Measurements from ENCODE around the gene TXNRD3.

DNA sequence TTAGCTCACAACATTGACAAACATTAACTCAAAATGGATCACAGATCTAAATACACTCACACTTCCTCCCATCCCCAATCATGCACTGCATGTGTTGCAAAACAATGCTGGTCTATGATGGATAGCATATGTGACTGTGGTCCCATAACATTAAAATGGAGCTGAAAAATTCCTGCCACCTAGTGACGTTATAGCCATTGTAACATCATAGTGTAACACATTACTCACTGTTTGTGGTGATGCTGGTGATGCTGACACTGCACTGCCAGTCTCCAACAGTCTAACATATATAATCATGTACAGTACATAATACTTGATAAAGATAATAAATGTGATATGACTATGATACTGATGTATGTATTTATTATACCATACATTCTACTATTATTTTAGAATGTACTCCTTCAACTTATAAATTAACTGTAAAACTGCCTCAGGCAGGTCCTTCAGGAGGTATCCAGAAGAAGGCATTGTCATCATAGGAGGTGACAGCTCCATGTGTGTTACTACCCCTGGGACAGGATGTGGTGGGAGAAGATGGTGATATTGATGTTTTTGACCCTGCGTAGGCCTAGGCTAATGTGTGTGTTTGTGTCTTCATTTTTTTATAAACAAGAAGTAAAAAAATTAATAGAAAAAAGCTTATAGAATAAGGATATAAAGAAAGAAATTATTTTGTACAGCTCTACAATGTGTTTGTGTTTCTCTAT is 41.3 kb downstream of the TXNRD3 start:
- TF ChIP-seq, protein P1, sequence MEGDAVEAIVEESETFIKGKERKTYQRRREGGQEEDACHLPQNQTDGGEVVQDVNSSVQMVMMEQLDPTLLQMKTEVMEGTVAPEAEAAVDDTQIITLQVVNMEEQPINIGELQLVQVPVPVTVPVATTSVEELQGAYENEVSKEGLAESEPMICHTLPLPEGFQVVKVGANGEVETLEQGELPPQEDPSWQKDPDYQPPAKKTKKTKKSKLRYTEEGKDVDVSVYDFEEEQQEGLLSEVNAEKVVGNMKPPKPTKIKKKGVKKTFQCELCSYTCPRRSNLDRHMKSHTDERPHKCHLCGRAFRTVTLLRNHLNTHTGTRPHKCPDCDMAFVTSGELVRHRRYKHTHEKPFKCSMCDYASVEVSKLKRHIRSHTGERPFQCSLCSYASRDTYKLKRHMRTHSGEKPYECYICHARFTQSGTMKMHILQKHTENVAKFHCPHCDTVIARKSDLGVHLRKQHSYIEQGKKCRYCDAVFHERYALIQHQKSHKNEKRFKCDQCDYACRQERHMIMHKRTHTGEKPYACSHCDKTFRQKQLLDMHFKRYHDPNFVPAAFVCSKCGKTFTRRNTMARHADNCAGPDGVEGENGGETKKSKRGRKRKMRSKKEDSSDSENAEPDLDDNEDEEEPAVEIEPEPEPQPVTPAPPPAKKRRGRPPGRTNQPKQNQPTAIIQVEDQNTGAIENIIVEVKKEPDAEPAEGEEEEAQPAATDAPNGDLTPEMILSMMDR (IDR thresholded peaks at IDR 0.05), result no peak
- TF ChIP-seq POLR2A (IDR thresholded peaks at IDR 0.05), result no peak

Measured in adrenal gland (tissue), 5 donors.